ENCODE data around the gene TRPC3.

The TRPC3 gene

GRCh38 chr4:121873604-121874003 lies 78.3 kb downstream of the TRPC3 start:
- no peak for DNase-seq (ENCODE audit: low spot score)

GRCh38 chr4:121869841-121870822 lies 81.7 kb downstream of the TRPC3 start, which contains the start of gene BBS7:
Gene BBS7 (minus strand): TSS chr4:121870474. CDS start chr4:121870313, 161 bp downstream.
- peak; percentile 95 for DNase-seq (ENCODE audit: low spot score)

- DNase-seq (ENCODE audit: low spot score): no peak
Observed at GRCh38 chr4:121863799-121864198, 88.1 kb downstream of the TRPC3 start.

GRCh38 chr4:121861426-121861825 lies 90.4 kb downstream of the TRPC3 start:
- no peak for DNase-seq (ENCODE audit: low spot score)

- no peak for DNase-seq (ENCODE audit: low spot score)
Observed at GRCh38 chr4:121860121-121860520, 91.7 kb downstream of the TRPC3 start.

- no peak for DNase-seq (ENCODE audit: low spot score)
Observed at GRCh38 chr4:121851354-121851753, 100.5 kb downstream of the TRPC3 start.

GRCh38 chr4:121846662-121847061 lies 105.2 kb downstream of the TRPC3 start:
- no peak for DNase-seq (ENCODE audit: low spot score)

GRCh38 chr4:121842862-121843261 lies 109.0 kb downstream of the TRPC3 start:
- no peak for DNase-seq (ENCODE audit: low spot score)

GRCh38 chr4:121838136-121838535 lies 113.7 kb downstream of the TRPC3 start:
- DNase-seq (ENCODE audit: low spot score): no peak

- no peak for DNase-seq (ENCODE audit: low spot score)
Observed at GRCh38 chr4:121829511-121829910, 122.3 kb downstream of the TRPC3 start.

All from LoVo (cell line).